ENCODE data around the gene OGN. TPM values are rescaled to one million over a fixed set of nuclear protein-coding genes. Genes with fewer than 3 reads are reported as not detected.

Gene OGN
- total RNA-seq, 4 donors from 2014 or later: 7.2 to 18.7 (median 7.7) TPM

GRCh38 chr9:92425474-92425873 is 21.1 kb upstream of the OGN start:
- Histone ChIP-seq H3K36me3 (no peaks in the 10 kb centered on the region), H3K27me3 (no peaks in the 10 kb centered on the region), H3K4me1 (peaks cover 0 to 18% (median 0%) of the 10 kb centered on the region in 4 donors), H3K4me3 (no peak overlapping the region), H3K27ac (peak overlapping the region in 3 of 4 donors; percentile 16 to 59 (median 30)), H3K9me3 (no peaks in the 10 kb centered on the region)
- DNase-seq: no peak
- WGBS, 2 donors (ENCODE audit: low coverage in 1 of 2): 47 to 62% methylated on average over 2 of the region's 2 CpGs
- intact Hi-C loops (cut with DNase I; ENCODE audit: low total_unique reads) (no loop called here), in situ Hi-C loops (cut with MboI; ENCODE audit: low pct_ligation_motif_present in 1 of 4, low pct_unique_long_range_greater_than_20kb in 1 of 4, low sequenced_read_pairs in 3 of 4) (loop anchor here in 3 of 4 donors (25.0 kb wide), 2 partner anchors 88 to 288 kb away; partner anchors contain the start of genes CENPP (in 1 of the 3) and NOL8 (in 1 of the 3))
- TF ChIP-seq POLR2AphosphoS5 (IDR thresholded peaks at IDR 0.05): peak in 1 of 3 donors; percentile 30
- TF ChIP-seq CTCF (IDR thresholded peaks at IDR 0.05): no peak

- Histone ChIP-seq H3K27ac (peak within 1 kb of the TSS in 3 of 4 donors; percentile 16 to 59 (median 30)), H3K9me3 (no peaks in the 10 kb centered on the region), H3K27me3 (no peaks in the 10 kb centered on the region), H3K36me3 (no peaks in the 10 kb centered on the region), H3K4me3 (peak within 1 kb of the TSS in 1 of 4 donors; percentile 14), H3K4me1 (peaks cover 0 to 18% (median 0%) of the 10 kb centered on the region in 4 donors)
- DNase-seq: no peak
- in situ Hi-C loops (cut with MboI; ENCODE audit: low pct_ligation_motif_present in 1 of 4, low pct_unique_long_range_greater_than_20kb in 1 of 4, low sequenced_read_pairs in 3 of 4) (no loop called here), intact Hi-C loops (cut with DNase I; ENCODE audit: low total_unique reads) (no loop called here)
- WGBS, 2 donors (ENCODE audit: low coverage in 1 of 2): 50 to 59% methylated on average over 1 of the region's 1 CpG
- TF ChIP-seq POLR2A (IDR thresholded peaks at IDR 0.05) (no peak), EP300 (IDR thresholded peaks at IDR 0.05; ENCODE audit: low read depth) (no peak), CTCF (IDR thresholded peaks at IDR 0.05) (no peak)
Measured at GRCh38 chr9:92424340-92424739, 20.0 kb upstream of the OGN start, which contains the start of gene OMD. OMD (minus strand) TSS chr9:92424471; CDS start chr9:92417558, 6,913 bp downstream.

GRCh38 chr9:92423612-92424011 is 19.2 kb upstream of the OGN start:
- in situ Hi-C loops (cut with MboI; ENCODE audit: low pct_ligation_motif_present in 1 of 4, low pct_unique_long_range_greater_than_20kb in 1 of 4, low sequenced_read_pairs in 3 of 4): no loop called here
- Histone ChIP-seq H3K4me1 (peaks cover 0 to 18% (median 0%) of the 10 kb centered on the region in 4 donors), H3K4me3 (peak overlapping the region in 1 of 4 donors; percentile 14), H3K9me3 (no peaks in the 10 kb centered on the region), H3K27me3 (no peaks in the 10 kb centered on the region), H3K27ac (peak overlapping the region in 1 of 4 donors; percentile 4), H3K36me3 (no peaks in the 10 kb centered on the region)
- TF ChIP-seq POLR2A (IDR thresholded peaks at IDR 0.05) (no peak), POLR2AphosphoS5 (IDR thresholded peaks at IDR 0.05) (no peak), EP300 (IDR thresholded peaks at IDR 0.05; ENCODE audit: low read depth) (no peak), CTCF (IDR thresholded peaks at IDR 0.05) (no peak)
- DNase-seq: no peak
- intact Hi-C loops (cut with DNase I; ENCODE audit: low total_unique reads): no loop called here
- WGBS, 2 donors (ENCODE audit: low coverage in 1 of 2): 93 to 96% methylated on average over 2 of the region's 2 CpGs

- Histone ChIP-seq H3K4me3 (no peak overlapping the region), H3K36me3 (no peaks in the 10 kb centered on the region), H3K4me1 (peaks cover 0 to 18% (median 0%) of the 10 kb centered on the region in 4 donors), H3K9me3 (no peaks in the 10 kb centered on the region), H3K27me3 (no peaks in the 10 kb centered on the region), H3K27ac (no peak overlapping the region)
- intact Hi-C loops (cut with DNase I; ENCODE audit: low total_unique reads) (no loop called here), in situ Hi-C loops (cut with MboI; ENCODE audit: low pct_ligation_motif_present in 1 of 4, low pct_unique_long_range_greater_than_20kb in 1 of 4, low sequenced_read_pairs in 3 of 4) (no loop called here)
- 84 to 90% methylated on average over 2 of the region's 2 CpGs for WGBS, 2 donors (ENCODE audit: low coverage in 1 of 2)
- TF ChIP-seq POLR2AphosphoS5 (IDR thresholded peaks at IDR 0.05) (no peak), CTCF (IDR thresholded peaks at IDR 0.05) (no peak), POLR2A (IDR thresholded peaks at IDR 0.05) (no peak)
- no peak for DNase-seq
Measured at GRCh38 chr9:92422611-92423338, 18.4 kb upstream of the OGN start.

Data from transverse colon (tissue), 4 donors.